GM18861 (cell line): ENCODE data around the gene ADD1.

Experiments used
- ATAC-seq: cut with Tn5 transposase; IDR thresholded peaks from one replicate; pipeline ENCODE4 v1.9.1; 2021; ENCODE audit not compliant: unreplicated experiment

ADD1 gene

GRCh38 chr4:2843263-2843940 is at the start of gene ADD1:
Gene ADD1, plus strand, starts transcription at chr4:2843844. Its CDS starts 32,072 bp downstream, at chr4:2875916.
- ATAC-seq = peak; percentile 62

GRCh38 chr4:2794486-2795299 is 49.0 kb upstream of the ADD1 start:
- no peak for ATAC-seq

- ATAC-seq = no peak
These were observed 48.2 kb upstream of the ADD1 start for GRCh38 chr4:2795300-2795892.

GRCh38 chr4:2795893-2796848 is 47.5 kb upstream of the ADD1 start:
- no peak for ATAC-seq

GRCh38 chr4:2796849-2797544 is 46.6 kb upstream of the ADD1 start:
- no peak for ATAC-seq

- ATAC-seq = no peak
These were observed 45.9 kb upstream of the ADD1 start for GRCh38 chr4:2797545-2798305.

GRCh38 chr4:2798399-2799223 is 45.0 kb upstream of the ADD1 start:
- peak; percentile 34 for ATAC-seq

GRCh38 chr4:2799224-2799911 is 44.3 kb upstream of the ADD1 start:
- no peak for ATAC-seq

- ATAC-seq = no peak
These were observed 43.5 kb upstream of the ADD1 start for GRCh38 chr4:2799971-2800690.

- peak; percentile 29 for ATAC-seq
These were observed 42.7 kb upstream of the ADD1 start for GRCh38 chr4:2800691-2801596.

GRCh38 chr4:2802618-2803531 is 40.8 kb upstream of the ADD1 start:
- no peak for ATAC-seq

- no peak for ATAC-seq
These were observed 39.8 kb upstream of the ADD1 start for GRCh38 chr4:2803624-2804448.

- ATAC-seq = no peak
These were observed 39.1 kb upstream of the ADD1 start for GRCh38 chr4:2804449-2804972.

GRCh38 chr4:2804973-2805501 is 38.6 kb upstream of the ADD1 start:
- no peak for ATAC-seq
